AG04450 (cell line): Measurements from ENCODE around the gene CACNA1D. TPM values are rescaled to one million over a fixed set of nuclear protein-coding genes. Genes with fewer than 3 reads are reported as not detected.

ENCODE experiments used
- CTCF ChIA-PET: fragments of 300-600, 350-600 bp; formaldehyde crosslinking; extraction: SDS; loops from one replicate; lab custom pipeline; 2022; ENCODE audit warnings: antibody characterized with exemption, inconsistent platforms; lab: Charles Lee
- POLR2A ChIA-PET: fragments of 350-600 bp; formaldehyde crosslinking; extraction: SDS; loops from one replicate; lab custom pipeline; 2021; ENCODE audit warnings: antibody characterized with exemption, inconsistent platforms; lab: Yijun Ruan, JAX
- DNase-seq: peaks from one replicate; pipeline ENCODE4 v3.0.0-alpha.2; 2011; ENCODE audit warnings: low read depth, low spot score
- H3K27ac ChIP-seq: one replicate; pipeline ENCODE4 v1.5.1; 2012; ENCODE audit warnings: low read depth, low read length, control low read depth
- H3K27me3 ChIP-seq: one replicate; pipeline ENCODE4 v1.6.0; 2012; ENCODE audit warnings: low read length; ENCODE audit not compliant: control insufficient read depth, insufficient read depth
- H3K4me3 ChIP-seq: 2 replicates; pipeline ENCODE4 v1.5.1; 2011; ENCODE audit warnings: mild to moderate bottlenecking, low read depth, low read length, control low read depth
- H3K9me3 ChIP-seq: 2 replicates; pipeline ENCODE4 v1.5.1; 2012; ENCODE audit warnings: low read length; ENCODE audit not compliant: control insufficient read depth, insufficient read depth
- polyA plus RNA-seq: library from polyadenylated mRNA; depleted of rRNA; stranded (reverse); fragments of >200 nt; gene quantifications from 2 replicates; pipeline ENCODE4 v1.2.3, GENCODE V29; 2011
- TF ChIP-seq, protein P1 (sequence below): IDR thresholded peaks from 2 replicates; pipeline ENCODE4 v1.5.1; 2011; ENCODE audit warnings: low read depth, low read length, control low read depth, inconsistent platforms

CACNA1D gene
- polyA plus RNA-seq, 1 experiment = 0.07 TPM

DNA sequence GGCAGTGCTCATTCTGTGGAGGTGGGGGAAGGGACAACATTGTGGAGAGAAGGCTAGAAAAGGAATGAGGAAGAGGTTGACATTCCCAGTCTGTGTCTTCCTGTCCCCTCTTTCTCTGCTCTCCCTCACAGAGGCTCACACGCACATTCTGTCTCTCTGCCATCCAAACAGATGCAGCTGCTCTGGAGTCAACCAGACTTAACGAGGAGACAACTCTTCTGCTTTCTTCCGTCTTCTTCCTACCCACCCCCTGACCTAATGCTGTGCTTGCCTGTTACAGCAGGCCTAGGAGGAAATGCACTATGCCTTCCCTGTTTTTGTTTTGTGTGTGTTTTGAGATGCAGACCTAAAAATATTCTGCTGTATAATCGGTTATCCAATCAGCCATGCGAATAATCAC, 121.9 kb downstream of the CACNA1D start:
- CTCF ChIA-PET = no interaction called here
- TF ChIP-seq, protein P1, sequence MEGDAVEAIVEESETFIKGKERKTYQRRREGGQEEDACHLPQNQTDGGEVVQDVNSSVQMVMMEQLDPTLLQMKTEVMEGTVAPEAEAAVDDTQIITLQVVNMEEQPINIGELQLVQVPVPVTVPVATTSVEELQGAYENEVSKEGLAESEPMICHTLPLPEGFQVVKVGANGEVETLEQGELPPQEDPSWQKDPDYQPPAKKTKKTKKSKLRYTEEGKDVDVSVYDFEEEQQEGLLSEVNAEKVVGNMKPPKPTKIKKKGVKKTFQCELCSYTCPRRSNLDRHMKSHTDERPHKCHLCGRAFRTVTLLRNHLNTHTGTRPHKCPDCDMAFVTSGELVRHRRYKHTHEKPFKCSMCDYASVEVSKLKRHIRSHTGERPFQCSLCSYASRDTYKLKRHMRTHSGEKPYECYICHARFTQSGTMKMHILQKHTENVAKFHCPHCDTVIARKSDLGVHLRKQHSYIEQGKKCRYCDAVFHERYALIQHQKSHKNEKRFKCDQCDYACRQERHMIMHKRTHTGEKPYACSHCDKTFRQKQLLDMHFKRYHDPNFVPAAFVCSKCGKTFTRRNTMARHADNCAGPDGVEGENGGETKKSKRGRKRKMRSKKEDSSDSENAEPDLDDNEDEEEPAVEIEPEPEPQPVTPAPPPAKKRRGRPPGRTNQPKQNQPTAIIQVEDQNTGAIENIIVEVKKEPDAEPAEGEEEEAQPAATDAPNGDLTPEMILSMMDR = no peak
- H3K27me3 ChIP-seq = peaks cover 3% of the 10 kb centered on the region
- no peaks in the 10 kb centered on the region for H3K9me3 ChIP-seq
- DNase-seq = no peak
- H3K27ac ChIP-seq = no peak overlapping the region
- no peak overlapping the region for H3K4me3 ChIP-seq
- POLR2A ChIA-PET = no interaction called here

DNA sequence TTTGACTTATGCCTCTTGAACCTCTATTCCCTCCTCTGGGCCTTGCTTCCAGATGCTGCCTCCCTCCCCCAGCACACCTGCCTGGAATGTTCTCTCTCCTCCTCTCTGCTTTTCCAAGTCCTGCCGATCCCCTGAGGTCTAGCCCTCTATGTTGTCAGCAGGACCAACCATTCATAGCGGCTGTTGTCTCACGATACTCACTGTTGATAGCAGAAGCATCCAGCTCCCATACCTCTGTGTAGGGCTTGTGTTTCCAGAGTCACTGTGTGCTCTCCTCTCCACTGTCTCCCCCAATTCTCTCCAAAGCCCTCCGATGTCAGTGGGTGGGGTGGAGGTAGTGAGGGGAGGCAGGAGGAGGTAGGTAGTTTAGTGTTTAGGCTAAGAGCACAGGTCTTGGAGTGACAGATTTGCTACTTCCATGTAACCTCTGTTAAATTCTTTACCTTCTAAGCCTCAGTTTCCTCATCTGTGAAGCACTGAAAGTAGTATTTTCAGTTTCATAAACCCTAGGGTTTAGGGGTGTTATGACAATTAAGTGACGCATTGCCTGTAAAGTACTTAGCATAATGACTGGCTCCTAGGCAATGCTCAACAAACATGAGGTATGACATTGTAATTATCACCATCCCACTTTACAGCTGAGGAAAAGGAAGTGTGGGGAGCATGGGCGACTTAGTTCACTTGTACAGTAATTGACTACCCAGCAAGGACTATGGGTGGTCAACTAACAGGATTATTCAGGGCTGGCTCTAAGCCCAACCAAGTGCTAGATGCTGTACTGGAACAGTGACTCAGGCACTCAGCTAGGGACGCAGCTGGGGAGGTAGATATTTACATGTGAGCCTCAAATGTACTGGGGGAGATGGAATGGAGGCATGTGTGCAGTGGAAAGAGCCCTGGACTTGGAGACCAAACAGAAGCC, 122.8 kb downstream of the CACNA1D start:
- CTCF ChIA-PET = no interaction called here
- POLR2A ChIA-PET = no interaction called here
- no peak overlapping the region for H3K4me3 ChIP-seq
- no peak overlapping the region for H3K27ac ChIP-seq
- TF ChIP-seq, protein P1 = no peak
- H3K9me3 ChIP-seq = no peaks in the 10 kb centered on the region
- no peak for DNase-seq
- H3K27me3 ChIP-seq = peaks cover 3% of the 10 kb centered on the region

DNA sequence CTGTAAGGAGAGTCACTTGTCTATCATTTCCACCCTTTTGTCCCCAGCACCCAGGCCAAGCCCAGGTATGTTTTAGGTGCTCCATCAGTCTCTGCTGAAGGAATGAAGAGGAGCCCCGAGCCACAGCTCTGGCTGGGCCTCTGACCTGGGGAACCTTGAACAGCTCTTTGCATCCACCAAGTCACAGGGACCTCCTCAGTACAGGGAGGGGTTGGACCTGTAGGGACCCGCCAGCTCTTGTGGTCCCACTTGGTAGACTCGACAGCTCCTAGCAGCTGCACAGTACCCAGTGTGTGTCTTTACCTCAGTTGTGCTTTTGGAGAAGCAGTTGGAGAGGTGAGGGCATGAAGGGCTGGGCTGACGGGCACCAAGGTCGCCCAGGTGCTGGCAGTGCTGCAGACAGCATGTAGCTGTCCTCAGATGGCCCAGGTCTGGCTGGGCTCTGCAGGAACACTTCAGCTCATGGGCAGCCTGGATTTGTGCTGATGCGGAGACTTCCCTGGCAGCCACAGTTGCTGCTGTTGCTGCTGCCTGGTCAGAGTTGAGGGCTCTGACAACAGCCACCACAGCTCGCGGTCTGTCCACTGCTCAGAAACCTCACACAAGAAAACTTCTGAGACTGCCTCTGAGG, 123.6 kb downstream of the CACNA1D start:
- Histone ChIP-seq H3K27me3 (peaks cover 3% of the 10 kb centered on the region), H3K4me3 (no peak overlapping the region), H3K9me3 (no peaks in the 10 kb centered on the region), H3K27ac (no peak overlapping the region)
- POLR2A ChIA-PET = no interaction called here
- no peak for DNase-seq
- TF ChIP-seq, protein P1 = no peak
- CTCF ChIA-PET = no interaction called here

DNA sequence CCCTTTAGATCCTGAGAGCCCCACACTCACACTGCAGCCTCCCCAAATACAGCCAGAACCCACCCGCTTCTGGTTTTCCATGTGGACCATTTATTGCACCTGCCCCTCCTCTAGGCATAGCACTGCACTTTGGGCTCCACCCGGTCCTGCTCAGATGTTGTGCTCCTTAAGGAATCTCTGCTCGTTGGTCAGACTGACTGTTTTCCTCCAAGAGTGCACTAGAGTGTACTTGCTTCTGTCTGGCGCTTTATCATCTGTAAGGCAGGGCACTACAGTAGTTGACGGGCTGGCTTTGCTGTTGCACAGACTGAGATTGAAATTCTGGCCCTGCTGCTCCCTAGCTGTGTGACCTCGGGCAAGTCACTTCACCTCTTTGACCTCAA, 124.1 kb downstream of the CACNA1D start:
- TF ChIP-seq, protein P1 = no peak
- peaks cover 3% of the 10 kb centered on the region for H3K27me3 ChIP-seq
- H3K4me3 ChIP-seq = no peak overlapping the region
- no peak for DNase-seq
- no peaks in the 10 kb centered on the region for H3K9me3 ChIP-seq
- ChIA-PET CTCF (no interaction called here), POLR2A (no interaction called here)
- no peak overlapping the region for H3K27ac ChIP-seq

DNA sequence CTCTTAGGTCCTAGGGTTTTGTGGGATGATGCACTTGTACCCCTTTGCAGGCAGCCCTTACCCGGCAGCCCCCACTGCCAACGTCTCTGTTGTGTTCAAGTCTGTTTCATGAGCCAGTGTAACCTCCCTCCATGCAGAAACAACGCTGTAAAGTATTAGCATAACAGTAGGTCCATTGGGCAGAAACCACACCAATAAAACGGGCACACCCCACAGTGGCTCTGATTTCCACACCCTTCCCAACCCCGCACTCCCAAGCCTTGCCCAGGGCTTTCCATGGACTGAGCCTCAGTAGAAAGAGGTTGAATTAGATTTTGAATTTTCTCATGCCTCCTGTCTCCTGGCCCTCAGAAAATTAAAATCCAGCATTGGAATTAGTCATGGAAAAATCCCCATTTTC, 124.5 kb downstream of the CACNA1D start:
- TF ChIP-seq, protein P1 = no peak

More for the DNA sequence above, 124.5 kb downstream of the CACNA1D start:
- no peak for DNase-seq
- ChIA-PET POLR2A (no interaction called here), CTCF (no interaction called here)
- Histone ChIP-seq H3K9me3 (no peaks in the 10 kb centered on the region), H3K4me3 (no peak overlapping the region), H3K27ac (no peak overlapping the region), H3K27me3 (peaks cover 3% of the 10 kb centered on the region)
